Neural progenitor cell (in vitro differentiated cells): ENCODE results near the gene GET3. TPM values are rescaled to one million over a fixed set of nuclear protein-coding genes. Genes with fewer than 3 reads are reported as not detected.
A peak's percentile ranks its signal among the peaks of the same experiment; 100 is the strongest.

Source experiments
- DNase-seq: peaks from one replicate; pipeline ENCODE4 v3.0.0-alpha.2; 2016; ENCODE audit warnings: low spot score
- H2AFZ ChIP-seq: fragments of 200-600 bp; sonication (generic); replicated peaks from 2 replicates; pipeline ENCODE4 v1.6.1; 2016; ENCODE audit warnings: antibody characterized with exemption
- H3F3A ChIP-seq: fragments of 200-600 bp; sonication (generic); 2 replicates; pipeline ENCODE4 v1.6.1; 2016; ENCODE audit warnings: antibody characterized with exemption, low read depth
- H3K27ac ChIP-seq: fragments of 200-600 bp; sonication (generic); 2 replicates; pipeline ENCODE4 v1.5.1; 2016; ENCODE audit warnings: mild to moderate bottlenecking
- H3K27me3 ChIP-seq: fragments of 200-600 bp; sonication (generic); 2 replicates; pipeline ENCODE4 v1.6.1; 2016; ENCODE audit warnings: mild to moderate bottlenecking, moderate library complexity
- H3K36me3 ChIP-seq: fragments of 200-600 bp; sonication (generic); 2 replicates; pipeline ENCODE4 v1.5.1; 2016
- H3K4me1 ChIP-seq: fragments of 200-600 bp; sonication (generic); 2 replicates; pipeline ENCODE4 v1.6.1; 2016; ENCODE audit warnings: mixed run types
- H3K4me2 ChIP-seq: fragments of 200-600 bp; sonication (generic); 2 replicates; pipeline ENCODE4 v1.6.1; 2016
- H3K4me3 ChIP-seq: fragments of 200-600 bp; sonication (generic); 2 replicates; pipeline ENCODE4 v1.5.1; 2016
- H3K79me2 ChIP-seq: fragments of 200-600 bp; sonication (generic); 2 replicates; pipeline ENCODE4 v1.6.1; 2016; ENCODE audit warnings: low read depth
- H3K9ac ChIP-seq: fragments of 200-600 bp; sonication (generic); 2 replicates; pipeline ENCODE4 v1.6.1; 2016
- H3K9me3 ChIP-seq: fragments of 200-600 bp; sonication (generic); 2 replicates; pipeline ENCODE4 v1.5.1; 2016; ENCODE audit warnings: low read depth
- H4K20me1 ChIP-seq: fragments of 200-600 bp; sonication (generic); 2 replicates; pipeline ENCODE4 v1.6.1; 2016; ENCODE audit warnings: low read depth
- H3K27ac Mint-ChIP-seq: 3 replicates; pipeline ENCODE4 v1.8.0; 2021; ENCODE audit warnings: mixed read lengths
- H3K27me3 Mint-ChIP-seq: 2 replicates; pipeline ENCODE4 v1.8.0; 2022; ENCODE audit warnings: low read depth, mild to moderate bottlenecking, inconsistent platforms, moderate library complexity, mixed read lengths; ENCODE audit not compliant: insufficient read depth
- H3K36me3 Mint-ChIP-seq: 3 replicates; pipeline ENCODE4 v1.8.0; 2021; ENCODE audit warnings: mixed read lengths
- H3K4me1 Mint-ChIP-seq: 3 replicates; pipeline ENCODE4 v1.8.0; 2021; ENCODE audit warnings: mixed read lengths
- H3K4me3 Mint-ChIP-seq: 3 replicates; pipeline ENCODE4 v1.8.0; 2021; ENCODE audit warnings: mild to moderate bottlenecking, moderate library complexity, mixed read lengths
- H3K9me3 Mint-ChIP-seq: 3 replicates; pipeline ENCODE4 v1.8.0; 2020; ENCODE audit warnings: mixed read lengths
- CTCF ChIP-seq: fragments of 200-600 bp; sonication (generic); IDR thresholded peaks from 2 replicates; pipeline ENCODE4 v1.5.1; 2017; ENCODE audit warnings: antibody characterized with exemption, mild to moderate bottlenecking
- EZH2 ChIP-seq: fragments of 200-600 bp; sonication (generic); IDR thresholded peaks from 2 replicates; pipeline ENCODE4 v1.6.1; 2017; ENCODE audit warnings: antibody characterized with exemption, mild to moderate bottlenecking, moderate library complexity
- EZH2phosphoT487 ChIP-seq: fragments of 200-600 bp; sonication (generic); IDR thresholded peaks from 2 replicates; pipeline ENCODE4 v1.6.1; 2017; ENCODE audit warnings: antibody characterized with exemption
- total RNA-seq: library from RNA; depleted of rRNA; stranded (reverse); fragments of >200 nt; gene quantifications from 2 replicates; pipeline ENCODE4 v1.2.3, GENCODE V29; 2015; ENCODE audit warnings: low replicate concordance

Gene GET3
- total RNA-seq, 1 donor from 2014 or later = 62.9 TPM

- H3K4me3 ChIP-seq = no peak overlapping the region
- H3F3A ChIP-seq = peaks cover 66% of the 10 kb centered on the region
- Mint-ChIP-seq H3K27ac (peak overlapping the region; percentile 87), H3K9me3 (peaks cover 2% of the 10 kb centered on the region), H3K36me3 (no peaks in the 10 kb centered on the region), H3K4me1 (peaks cover 36% of the 10 kb centered on the region), H3K27me3 (peaks cover 16% of the 10 kb centered on the region), H3K4me3 (peak overlapping the region; percentile 78)
- no peaks in the 10 kb centered on the region for H3K27me3 ChIP-seq
- H3K27ac ChIP-seq = no peak overlapping the region
- H2AFZ ChIP-seq = no peak overlapping the region
- H3K36me3 ChIP-seq = no peaks in the 10 kb centered on the region
- DNase-seq = no peak
- H3K4me1 ChIP-seq = peaks cover 34% of the 10 kb centered on the region
- TF ChIP-seq EZH2phosphoT487 (no peak), CTCF (no peak), EZH2 (no peak)
- no peaks in the 10 kb centered on the region for H3K9me3 ChIP-seq
- H3K9ac ChIP-seq = no peak overlapping the region
- H3K79me2 ChIP-seq = no peaks in the 10 kb centered on the region
- peak overlapping the region; percentile 99 for H3K4me2 ChIP-seq
- H4K20me1 ChIP-seq = no peaks in the 10 kb centered on the region
Observed at GRCh38 chr19:12783849-12784393, 46.6 kb downstream of the GET3 start.

- TF ChIP-seq CTCF = no peak
- TF ChIP-seq EZH2 = no peak
- TF ChIP-seq EZH2phosphoT487 = no peak
- H3K9ac ChIP-seq = no peak overlapping the region
- no peaks in the 10 kb centered on the region for H3K36me3 ChIP-seq
- H3K4me2 ChIP-seq = no peak overlapping the region
- no peak overlapping the region for H3K4me3 ChIP-seq
- no peaks in the 10 kb centered on the region for H4K20me1 ChIP-seq
- peaks cover 32% of the 10 kb centered on the region for H3K4me1 ChIP-seq
- H3K9me3 ChIP-seq = no peaks in the 10 kb centered on the region
- Mint-ChIP-seq H3K4me3 (no peak overlapping the region), H3K4me1 (peaks cover 37% of the 10 kb centered on the region), H3K27ac (no peak overlapping the region), H3K27me3 (peaks cover 13% of the 10 kb centered on the region), H3K9me3 (peaks cover 2% of the 10 kb centered on the region), H3K36me3 (no peaks in the 10 kb centered on the region)
- no peaks in the 10 kb centered on the region for H3K79me2 ChIP-seq
- peaks cover 66% of the 10 kb centered on the region for H3F3A ChIP-seq
- no peak overlapping the region for H2AFZ ChIP-seq
- no peak for DNase-seq
- no peak overlapping the region for H3K27ac ChIP-seq
- H3K27me3 ChIP-seq = no peaks in the 10 kb centered on the region
Observed at GRCh38 chr19:12784394-12784870, 47.1 kb downstream of the GET3 start.

GRCh38 chr19:12784871-12785430 lies 47.7 kb downstream of the GET3 start:
- peaks cover 2% of the 10 kb centered on the region for H3K9me3 Mint-ChIP-seq
- H3K27me3 ChIP-seq = no peaks in the 10 kb centered on the region
- no peak overlapping the region for H3K4me3 ChIP-seq
- no peaks in the 10 kb centered on the region for H3K36me3 Mint-ChIP-seq
- no peaks in the 10 kb centered on the region for H3K79me2 ChIP-seq
- no peak for DNase-seq
- no peaks in the 10 kb centered on the region for H4K20me1 ChIP-seq
- H3K27ac ChIP-seq = no peak overlapping the region
- no peak overlapping the region for H3K4me3 Mint-ChIP-seq
- TF ChIP-seq EZH2 (no peak), CTCF (no peak), EZH2phosphoT487 (no peak)
- H3K4me2 ChIP-seq = no peak overlapping the region
- H3F3A ChIP-seq = peaks cover 61% of the 10 kb centered on the region
- H3K27ac Mint-ChIP-seq = no peak overlapping the region
- no peak overlapping the region for H2AFZ ChIP-seq
- peaks cover 31% of the 10 kb centered on the region for H3K4me1 Mint-ChIP-seq
- H3K4me1 ChIP-seq = peaks cover 31% of the 10 kb centered on the region
- H3K36me3 ChIP-seq = no peaks in the 10 kb centered on the region
- H3K9me3 ChIP-seq = no peaks in the 10 kb centered on the region
- H3K9ac ChIP-seq = no peak overlapping the region
- H3K27me3 Mint-ChIP-seq = peaks cover 10% of the 10 kb centered on the region
